BE2C (cell line): Measurements from ENCODE around the gene RTN1.

Source experiments
- DNase-seq: peaks from one replicate; pipeline ENCODE4 v3.0.0-alpha.2; 2020
- H3K27me3 ChIP-seq: fragments of 250-450 bp; sonication (Bioruptor Pico); 2 replicates; pipeline ENCODE4 v1.5.1; 2020; ENCODE audit warnings: mild to moderate bottlenecking
- H3K36me3 ChIP-seq: fragments of 250-450 bp; sonication (Bioruptor Pico); 2 replicates; pipeline ENCODE4 v1.5.1; 2020; ENCODE audit warnings: mild to moderate bottlenecking
- H3K4me1 ChIP-seq: fragments of 250-450 bp; sonication (Bioruptor Pico); 2 replicates; pipeline ENCODE4 v1.5.1; 2020
- H3K4me3 ChIP-seq: 2 replicates; pipeline ENCODE4 v1.5.1; 2011; ENCODE audit warnings: low read depth, low read length
- H3K9me3 ChIP-seq: fragments of 250-450 bp; sonication (Bioruptor Pico); 2 replicates; pipeline ENCODE4 v1.5.1; 2020
- TF ChIP-seq, protein P1 (sequence below): IDR thresholded peaks from 2 replicates; pipeline ENCODE4 v1.5.1; 2012; ENCODE audit warnings: mild to moderate bottlenecking, low read depth, low read length

The RTN1 gene

DNA sequence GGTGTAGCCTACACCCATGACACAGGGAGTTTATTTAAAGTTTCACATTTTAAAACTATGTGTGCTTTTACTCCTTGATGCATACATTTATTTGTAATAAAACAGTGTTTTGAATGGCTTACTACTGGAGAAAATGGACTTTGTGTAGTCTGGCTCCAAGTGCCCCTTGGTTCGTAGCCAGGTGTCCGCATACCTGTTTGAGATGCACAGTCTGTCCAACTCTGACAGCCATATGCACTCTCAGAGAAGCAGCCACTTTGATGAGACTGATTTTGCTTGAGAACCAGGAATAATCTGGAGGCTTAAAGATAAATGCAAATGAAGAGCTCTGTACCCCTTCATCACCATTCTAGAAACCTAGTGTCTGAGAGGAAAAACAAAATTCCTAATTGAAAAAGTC lies 24.0 kb downstream of the RTN1 start:
- Histone ChIP-seq H3K4me3 (no peak overlapping the region), H3K36me3 (no peaks in the 10 kb centered on the region), H3K9me3 (no peaks in the 10 kb centered on the region), H3K4me1 (no peaks in the 10 kb centered on the region), H3K27me3 (no peaks in the 10 kb centered on the region)
- TF ChIP-seq, protein P1, sequence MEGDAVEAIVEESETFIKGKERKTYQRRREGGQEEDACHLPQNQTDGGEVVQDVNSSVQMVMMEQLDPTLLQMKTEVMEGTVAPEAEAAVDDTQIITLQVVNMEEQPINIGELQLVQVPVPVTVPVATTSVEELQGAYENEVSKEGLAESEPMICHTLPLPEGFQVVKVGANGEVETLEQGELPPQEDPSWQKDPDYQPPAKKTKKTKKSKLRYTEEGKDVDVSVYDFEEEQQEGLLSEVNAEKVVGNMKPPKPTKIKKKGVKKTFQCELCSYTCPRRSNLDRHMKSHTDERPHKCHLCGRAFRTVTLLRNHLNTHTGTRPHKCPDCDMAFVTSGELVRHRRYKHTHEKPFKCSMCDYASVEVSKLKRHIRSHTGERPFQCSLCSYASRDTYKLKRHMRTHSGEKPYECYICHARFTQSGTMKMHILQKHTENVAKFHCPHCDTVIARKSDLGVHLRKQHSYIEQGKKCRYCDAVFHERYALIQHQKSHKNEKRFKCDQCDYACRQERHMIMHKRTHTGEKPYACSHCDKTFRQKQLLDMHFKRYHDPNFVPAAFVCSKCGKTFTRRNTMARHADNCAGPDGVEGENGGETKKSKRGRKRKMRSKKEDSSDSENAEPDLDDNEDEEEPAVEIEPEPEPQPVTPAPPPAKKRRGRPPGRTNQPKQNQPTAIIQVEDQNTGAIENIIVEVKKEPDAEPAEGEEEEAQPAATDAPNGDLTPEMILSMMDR: no peak
- DNase-seq: no peak

DNA sequence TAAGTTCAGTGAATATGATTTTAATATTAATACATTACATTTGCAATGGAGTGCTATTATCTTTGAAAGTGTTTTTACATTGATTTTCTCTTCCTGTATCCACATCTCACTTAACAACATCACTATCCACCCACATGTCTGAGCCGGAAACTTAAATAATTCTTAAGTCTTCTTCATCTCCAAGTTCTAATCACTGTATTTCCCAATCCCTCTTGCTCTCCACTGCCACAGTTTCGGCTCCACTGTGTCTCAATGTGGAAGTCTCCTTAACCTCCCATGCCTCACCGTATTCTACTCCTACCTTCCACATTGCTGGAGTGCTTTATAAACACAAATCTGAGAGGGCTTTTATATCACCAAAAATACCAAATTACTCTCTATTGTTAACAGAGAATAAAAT lies 25.3 kb downstream of the RTN1 start:
- TF ChIP-seq, protein P1: no peak
- Histone ChIP-seq H3K36me3 (no peaks in the 10 kb centered on the region), H3K9me3 (no peaks in the 10 kb centered on the region), H3K27me3 (no peaks in the 10 kb centered on the region), H3K4me1 (no peaks in the 10 kb centered on the region), H3K4me3 (no peak overlapping the region)
- DNase-seq: no peak

DNA sequence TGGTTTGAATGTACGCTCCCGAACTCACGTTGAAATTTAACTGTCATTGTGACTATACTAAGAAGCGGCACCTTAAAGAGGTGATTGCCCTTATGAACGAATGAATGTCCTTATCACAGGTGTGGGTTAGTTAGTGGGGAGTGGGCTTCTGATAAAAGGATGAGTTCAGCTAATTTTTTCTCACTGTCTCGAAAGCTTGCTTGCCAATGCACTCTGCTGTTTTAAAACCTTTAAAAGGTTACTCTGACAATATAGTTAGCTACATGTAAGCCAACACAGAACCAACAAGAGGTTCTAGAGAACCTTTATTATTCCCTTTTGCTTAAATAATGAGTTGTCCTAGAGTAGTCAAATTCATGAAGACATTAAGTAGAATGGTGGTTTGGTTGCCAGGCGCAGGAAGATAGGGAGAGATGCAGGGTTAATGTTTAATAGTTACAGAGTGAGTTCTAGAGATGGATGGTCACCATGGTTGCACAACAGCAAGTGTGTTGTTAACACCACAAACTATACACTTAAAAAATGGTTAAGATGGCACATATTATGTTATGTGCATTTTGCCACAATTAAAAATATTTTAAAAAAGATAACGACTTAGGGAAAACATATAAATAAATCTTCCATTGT lies 26.3 kb downstream of the RTN1 start:
- no peak for DNase-seq
- H3K9me3 ChIP-seq: no peaks in the 10 kb centered on the region
- no peaks in the 10 kb centered on the region for H3K4me1 ChIP-seq
- TF ChIP-seq, protein P1: no peak
- no peaks in the 10 kb centered on the region for H3K27me3 ChIP-seq
- H3K4me3 ChIP-seq: no peak overlapping the region
- no peaks in the 10 kb centered on the region for H3K36me3 ChIP-seq

DNA sequence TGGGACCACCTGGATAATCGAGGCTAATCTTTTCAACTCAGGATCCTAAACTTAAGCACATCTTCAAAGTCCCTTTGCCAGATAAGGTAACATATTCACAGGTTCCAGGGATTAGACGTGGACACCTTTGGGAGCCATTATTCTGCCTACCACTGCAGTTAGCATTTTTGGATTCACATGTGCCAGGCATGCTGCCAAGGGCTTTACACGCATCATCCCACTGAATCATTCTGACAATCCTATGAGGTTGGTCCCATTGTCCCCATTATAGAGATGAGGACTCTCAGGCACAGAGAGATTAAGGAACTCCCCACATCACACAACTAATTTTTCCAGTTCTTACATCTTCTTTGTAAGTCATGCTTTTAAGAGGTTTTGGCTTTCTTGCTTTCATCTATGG lies 34.5 kb downstream of the RTN1 start:
- H3K27me3 ChIP-seq: 0 out of 2 replicates have a peak, but pooled peaks cover 3% of the 10 kb centered on the region
- H3K4me3 ChIP-seq: no peak overlapping the region
- no peaks in the 10 kb centered on the region for H3K36me3 ChIP-seq
- TF ChIP-seq, protein P1: no peak
- H3K9me3 ChIP-seq: no peaks in the 10 kb centered on the region
- H3K4me1 ChIP-seq: no peaks in the 10 kb centered on the region
- DNase-seq: no peak

DNA sequence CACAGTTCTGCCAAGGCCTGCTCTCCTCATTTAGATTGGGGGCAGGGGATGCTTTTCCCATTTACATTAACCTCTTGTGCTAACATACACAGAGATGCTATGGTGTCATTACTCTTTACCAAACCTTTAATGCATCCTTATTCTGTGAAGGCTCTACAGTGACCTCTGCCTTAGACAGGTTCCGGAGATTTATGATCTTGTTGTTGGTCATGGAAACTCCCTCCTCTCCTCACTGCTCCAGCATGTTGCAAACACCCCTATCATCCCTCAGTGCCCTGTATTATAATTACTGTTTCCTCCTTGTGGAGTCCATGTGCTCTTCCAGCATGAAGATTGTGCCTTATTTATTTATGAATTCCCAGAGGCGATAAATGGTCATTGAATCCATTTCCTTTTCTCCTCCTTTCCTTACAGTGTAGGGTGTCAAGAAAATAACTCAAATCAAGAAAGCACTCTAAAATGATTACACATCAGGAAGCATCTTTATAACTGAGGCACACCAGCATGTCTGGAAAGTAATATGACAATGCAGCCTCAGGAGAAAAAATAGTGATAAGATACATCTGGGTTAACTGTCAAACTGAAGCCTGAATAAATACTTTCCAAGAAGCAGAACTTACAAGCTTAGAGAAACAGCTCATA lies 37.8 kb downstream of the RTN1 start:
- TF ChIP-seq, protein P1: no peak
- no peaks in the 10 kb centered on the region for H3K9me3 ChIP-seq

DNA sequence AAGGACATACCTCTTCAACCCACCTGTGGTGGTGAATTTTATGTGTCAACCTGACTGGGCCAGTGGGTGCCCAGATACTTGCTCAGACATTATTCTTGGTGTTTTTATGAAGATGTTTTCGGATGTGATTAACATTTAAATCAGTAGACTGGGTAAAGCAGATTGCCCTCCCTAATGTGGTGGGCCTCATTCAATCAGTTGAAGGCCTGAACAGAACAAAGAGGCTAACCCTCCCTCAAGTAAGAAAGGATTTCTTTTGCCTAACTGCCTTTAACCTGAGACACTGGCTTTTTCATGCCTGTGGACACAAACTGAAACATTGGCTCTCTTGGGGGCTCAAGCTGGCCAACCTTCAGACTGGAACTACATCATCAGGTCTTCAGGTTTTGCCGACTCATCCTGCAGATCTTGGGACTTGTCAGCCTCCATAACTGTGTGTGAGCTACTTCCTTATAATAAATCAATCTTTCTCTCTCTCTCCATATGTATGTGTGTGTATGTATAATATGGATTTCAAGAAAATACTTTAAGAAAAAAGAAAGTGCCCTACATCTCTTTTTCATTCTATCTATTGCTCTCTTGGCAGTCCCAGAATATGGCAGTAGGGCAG lies 39.4 kb downstream of the RTN1 start:
- no peak for DNase-seq
- Histone ChIP-seq H3K4me1 (no peaks in the 10 kb centered on the region), H3K36me3 (no peaks in the 10 kb centered on the region), H3K4me3 (no peak overlapping the region), H3K27me3 (no peaks in the 10 kb centered on the region), H3K9me3 (no peaks in the 10 kb centered on the region)
- TF ChIP-seq, protein P1: no peak

More for the DNA sequence above, 37.8 kb downstream of the RTN1 start:
- H3K36me3 ChIP-seq: no peaks in the 10 kb centered on the region
- no peak overlapping the region for H3K4me3 ChIP-seq
- DNase-seq: no peak
- H3K4me1 ChIP-seq: no peaks in the 10 kb centered on the region
- H3K27me3 ChIP-seq: no peaks in the 10 kb centered on the region
